Bronchial epithelial cell (primary cell): Measurements from ENCODE around the gene SART3. TPM values are rescaled to one million over a fixed set of nuclear protein-coding genes. Genes with fewer than 3 reads are reported as not detected.

Experiments used
- DNase-seq: peaks from one replicate; pipeline ENCODE4 v3.0.0-alpha.2; 2010; ENCODE audit warnings: low read depth
- FAIRE-seq: peaks from 2 replicates; lab custom pipeline; 2011; peaks lifted over from hg19 to GRCh38; lab: Jason Lieb, UNC
- H3K27me3 ChIP-seq: 2 replicates; pipeline ENCODE4 v1.5.1; 2011; ENCODE audit warnings: low read length; ENCODE audit not compliant: control insufficient read depth, insufficient read depth
- H3K36me3 ChIP-seq: 2 replicates; pipeline ENCODE4 v1.5.1; 2011; ENCODE audit warnings: low read length; ENCODE audit not compliant: control insufficient read depth, insufficient read depth
- H3K4me3 ChIP-seq: 2 replicates; pipeline ENCODE4 v1.5.1; 2011; ENCODE audit warnings: mild to moderate bottlenecking, low read depth, low read length, control low read depth
- total RNA-seq: library from RNA; depleted of rRNA; stranded (reverse); fragments of >200 nt; gene quantifications from 2 replicates; pipeline ENCODE4 v1.2.1, GENCODE V29; 2014
- TF ChIP-seq, protein P1 (sequence below): IDR thresholded peaks from 2 replicates; pipeline ENCODE4 v1.5.1; 2011; ENCODE audit warnings: mild to moderate bottlenecking, moderate library complexity, low read length, control low read depth, inconsistent platforms; ENCODE audit not compliant: insufficient read depth, severe bottlenecking

The SART3 gene
- total RNA-seq, 1 donor from 2014 or later: 41.6 TPM

DNA sequence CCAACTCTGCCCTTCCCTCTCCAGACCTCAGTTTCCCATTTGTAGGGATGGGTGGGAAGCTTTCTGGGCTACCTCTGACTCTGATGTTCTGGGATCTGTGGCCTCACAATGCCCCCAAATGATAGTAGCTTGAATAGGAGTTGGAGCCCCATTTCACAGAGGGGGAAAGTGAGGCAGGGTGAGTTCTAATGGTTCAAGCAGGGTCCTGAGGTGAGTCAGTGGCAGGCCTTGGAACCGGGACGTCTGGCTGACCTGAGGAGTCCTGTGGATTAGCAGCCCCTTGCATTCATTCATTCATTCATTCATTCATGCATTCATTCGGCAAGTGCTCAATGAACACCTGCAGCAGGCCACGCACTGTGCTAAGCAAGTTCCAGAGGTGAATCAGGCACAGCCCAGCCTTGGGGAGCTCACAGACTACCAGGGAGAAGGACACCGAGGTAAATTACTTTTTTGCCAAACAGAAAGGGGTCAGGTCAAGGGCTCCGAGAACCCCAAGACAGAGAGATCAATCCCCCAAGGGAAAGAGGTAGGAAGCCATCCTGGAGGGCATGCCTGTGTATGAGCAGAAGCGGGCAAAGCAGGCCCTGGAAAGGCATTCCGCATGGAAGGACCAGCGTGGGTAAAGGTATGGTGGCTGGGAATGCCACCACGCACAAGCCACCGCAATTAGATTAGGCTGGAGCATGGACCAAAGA lies 37.7 kb upstream of the SART3 start:
- no peak for FAIRE-seq
- no peak for DNase-seq
- Histone ChIP-seq H3K4me3 (no peak overlapping the region), H3K27me3 (no peaks in the 10 kb centered on the region), H3K36me3 (no peaks in the 10 kb centered on the region)
- TF ChIP-seq, protein P1, sequence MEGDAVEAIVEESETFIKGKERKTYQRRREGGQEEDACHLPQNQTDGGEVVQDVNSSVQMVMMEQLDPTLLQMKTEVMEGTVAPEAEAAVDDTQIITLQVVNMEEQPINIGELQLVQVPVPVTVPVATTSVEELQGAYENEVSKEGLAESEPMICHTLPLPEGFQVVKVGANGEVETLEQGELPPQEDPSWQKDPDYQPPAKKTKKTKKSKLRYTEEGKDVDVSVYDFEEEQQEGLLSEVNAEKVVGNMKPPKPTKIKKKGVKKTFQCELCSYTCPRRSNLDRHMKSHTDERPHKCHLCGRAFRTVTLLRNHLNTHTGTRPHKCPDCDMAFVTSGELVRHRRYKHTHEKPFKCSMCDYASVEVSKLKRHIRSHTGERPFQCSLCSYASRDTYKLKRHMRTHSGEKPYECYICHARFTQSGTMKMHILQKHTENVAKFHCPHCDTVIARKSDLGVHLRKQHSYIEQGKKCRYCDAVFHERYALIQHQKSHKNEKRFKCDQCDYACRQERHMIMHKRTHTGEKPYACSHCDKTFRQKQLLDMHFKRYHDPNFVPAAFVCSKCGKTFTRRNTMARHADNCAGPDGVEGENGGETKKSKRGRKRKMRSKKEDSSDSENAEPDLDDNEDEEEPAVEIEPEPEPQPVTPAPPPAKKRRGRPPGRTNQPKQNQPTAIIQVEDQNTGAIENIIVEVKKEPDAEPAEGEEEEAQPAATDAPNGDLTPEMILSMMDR: no peak

- DNase-seq (no peak), FAIRE-seq (no peak)
- TF ChIP-seq, protein P1: no peak
- H3K27me3 ChIP-seq: no peaks in the 10 kb centered on the region
- no peaks in the 10 kb centered on the region for H3K36me3 ChIP-seq
- no peak within 1 kb of the TSS for H3K4me3 ChIP-seq
These were observed 36.8 kb upstream of the SART3 start, which contains the start of gene TMEM119 for GRCh38 chr12:108597559-108598471. Gene TMEM119 (minus strand): TSS chr12:108598084. CDS start chr12:108592383, 5,701 bp downstream.

DNA sequence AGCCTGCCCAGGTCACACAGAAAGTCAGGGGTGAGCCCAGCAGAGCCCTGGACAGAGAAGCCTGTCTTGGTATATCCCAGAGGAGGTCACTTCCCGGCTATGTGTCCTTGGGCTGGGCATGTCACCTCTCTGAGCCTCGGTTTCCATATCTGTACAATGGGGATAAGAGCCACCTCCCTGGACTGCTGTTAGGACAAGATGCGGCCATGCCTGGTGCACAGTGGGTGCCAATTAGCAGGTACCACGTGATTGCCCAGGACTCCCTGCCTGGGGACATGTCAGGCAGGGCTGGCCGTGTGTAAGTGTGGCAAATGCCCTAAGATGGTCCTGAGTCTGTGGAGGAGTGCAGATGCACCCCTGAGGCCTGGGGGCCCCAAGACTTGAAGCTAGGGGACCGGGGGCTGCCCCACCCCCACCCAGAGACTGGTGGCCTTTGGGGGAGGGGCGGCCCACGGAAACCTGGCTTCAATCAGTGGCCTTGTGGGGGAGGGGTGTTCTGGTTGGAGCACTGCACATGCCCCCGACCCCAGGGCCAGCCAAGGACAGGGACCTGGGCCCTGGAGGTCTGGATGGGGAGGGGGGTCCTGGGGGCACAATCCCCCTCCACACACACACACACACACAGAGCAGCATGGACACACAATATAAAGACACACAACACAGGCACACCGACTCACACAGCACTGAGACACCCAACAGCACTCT lies 36.0 kb upstream of the SART3 start:
- Histone ChIP-seq H3K4me3 (no peak overlapping the region), H3K27me3 (no peaks in the 10 kb centered on the region), H3K36me3 (no peaks in the 10 kb centered on the region)
- TF ChIP-seq, protein P1: no peak
- FAIRE-seq (peak; percentile 89), DNase-seq (no peak)

DNA sequence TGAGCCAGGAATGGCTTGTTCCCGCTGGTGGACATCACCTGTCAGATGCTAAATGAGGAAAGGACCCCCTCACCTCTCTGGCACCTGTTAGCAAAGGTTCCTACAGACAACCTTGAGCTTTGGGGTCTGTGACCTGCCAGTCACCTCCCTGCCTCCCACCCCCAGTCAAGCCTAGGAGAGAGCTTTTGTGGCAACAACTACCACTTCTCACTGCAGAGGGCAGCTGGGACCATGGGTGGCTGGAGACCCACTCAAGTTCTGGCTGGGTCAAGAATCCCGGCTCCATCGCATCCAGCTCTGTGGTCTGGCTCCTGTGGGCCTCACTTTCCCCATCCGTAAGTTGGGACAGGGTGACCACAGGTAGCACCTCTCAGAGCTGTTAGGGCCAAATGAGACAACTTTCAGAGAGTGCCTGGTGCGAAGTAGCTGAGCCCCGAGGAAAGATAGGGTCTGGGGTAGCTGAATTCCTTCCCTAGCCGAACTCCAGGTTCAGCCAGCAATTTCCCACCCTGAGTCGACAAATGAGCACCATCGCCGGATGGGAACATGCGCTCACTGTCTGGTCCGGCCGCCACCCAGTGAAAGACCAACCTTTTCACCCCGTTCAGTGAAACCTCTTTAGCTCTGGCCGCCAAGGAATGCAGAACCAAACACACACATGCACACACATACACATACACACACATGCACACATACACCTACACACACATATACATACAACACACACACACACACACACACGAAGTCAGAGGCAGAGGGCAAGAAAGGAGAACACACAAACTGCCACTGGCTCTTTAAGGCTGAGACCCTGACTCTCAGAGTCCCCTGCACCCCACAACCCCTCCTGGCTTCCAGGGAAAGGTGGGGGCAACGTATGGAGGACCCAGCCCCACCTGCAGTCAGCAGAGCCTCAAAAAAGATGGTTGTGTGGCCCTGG lies 35.0 kb upstream of the SART3 start:
- TF ChIP-seq, protein P1: no peak
- Histone ChIP-seq H3K27me3 (no peaks in the 10 kb centered on the region), H3K4me3 (no peak overlapping the region), H3K36me3 (no peaks in the 10 kb centered on the region)
- FAIRE-seq: peak; percentile 88
- no peak for DNase-seq
